ENCODE results near the gene ABITRAM.
"Not testable (repeated sequence)": the region's sequence is repeated elsewhere in the genome, so short reads cannot be mapped to it uniquely, and the experiment has no call there.

ABITRAM gene

GRCh38 chr9:108934323-108934893, at the start of gene ABITRAM:
Gene ABITRAM, plus strand, starts transcription at chr9:108934400. Its CDS starts 87 bp downstream, at chr9:108934487.
- Mint-ChIP-seq H3K4me3 (peak within 1 kb of the TSS; percentile 97), H3K27ac (peak within 1 kb of the TSS; percentile 95), H3K36me3 (ENCODE audit: low read depth) (peaks cover 10% of the 10 kb centered on the region), H3K4me1 (ENCODE audit: low read depth) (peaks cover 22% of the 10 kb centered on the region), H3K27me3 (ENCODE audit: low read depth) (no peaks in the 10 kb centered on the region), H3K9me3 (no peaks in the 10 kb centered on the region)
- DNase-seq (ENCODE audit: low spot score), result peak; percentile 78

GRCh38 chr9:108884701-108885100, 49.5 kb upstream of the ABITRAM start:
- Mint-ChIP-seq H3K27ac (no peak overlapping the region), H3K36me3 (ENCODE audit: low read depth) (peaks cover 31% of the 10 kb centered on the region), H3K4me3 (no peak overlapping the region), H3K4me1 (ENCODE audit: low read depth) (peaks cover 2% of the 10 kb centered on the region), H3K9me3 (no peaks in the 10 kb centered on the region), H3K27me3 (ENCODE audit: low read depth) (no peaks in the 10 kb centered on the region)
- no peak for DNase-seq (ENCODE audit: low spot score)

GRCh38 chr9:108885643-108886348, 48.4 kb upstream of the ABITRAM start:
- no peak overlapping the region for H3K4me3 Mint-ChIP-seq
- peak; percentile 54 for DNase-seq (ENCODE audit: low spot score)
- no peaks in the 10 kb centered on the region for H3K27me3 Mint-ChIP-seq (ENCODE audit: low read depth)
- H3K27ac Mint-ChIP-seq, result no peak overlapping the region
- no peaks in the 10 kb centered on the region for H3K9me3 Mint-ChIP-seq
- H3K4me1 Mint-ChIP-seq (ENCODE audit: low read depth), result peaks cover 2% of the 10 kb centered on the region
- peaks cover 24% of the 10 kb centered on the region for H3K36me3 Mint-ChIP-seq (ENCODE audit: low read depth)

GRCh38 chr9:108886594-108887271, 47.5 kb upstream of the ABITRAM start:
- H3K4me1 Mint-ChIP-seq (ENCODE audit: low read depth); H3K4me3 Mint-ChIP-seq; H3K9me3 Mint-ChIP-seq; DNase-seq (ENCODE audit: low spot score); H3K27ac Mint-ChIP-seq; H3K27me3 Mint-ChIP-seq (ENCODE audit: low read depth): not testable (repeated sequence)
- peaks cover 26% of the 10 kb centered on the region for H3K36me3 Mint-ChIP-seq (ENCODE audit: low read depth)

- Mint-ChIP-seq H3K27me3 (ENCODE audit: low read depth) (no peaks in the 10 kb centered on the region), H3K4me3 (no peak overlapping the region), H3K9me3 (no peaks in the 10 kb centered on the region), H3K36me3 (ENCODE audit: low read depth) (peaks cover 29% of the 10 kb centered on the region), H3K27ac (no peak overlapping the region), H3K4me1 (ENCODE audit: low read depth) (peaks cover 2% of the 10 kb centered on the region)
- DNase-seq (ENCODE audit: low spot score), result no peak
Observed at GRCh38 chr9:108889649-108890067, 44.5 kb upstream of the ABITRAM start.

- DNase-seq (ENCODE audit: low spot score), result no peak
- peaks cover 29% of the 10 kb centered on the region for H3K36me3 Mint-ChIP-seq (ENCODE audit: low read depth)
- no peaks in the 10 kb centered on the region for H3K4me1 Mint-ChIP-seq (ENCODE audit: low read depth)
- no peak overlapping the region for H3K27ac Mint-ChIP-seq
- no peaks in the 10 kb centered on the region for H3K9me3 Mint-ChIP-seq
- H3K27me3 Mint-ChIP-seq (ENCODE audit: low read depth), result no peaks in the 10 kb centered on the region
- no peak overlapping the region for H3K4me3 Mint-ChIP-seq
Observed at GRCh38 chr9:108894225-108894997, 39.8 kb upstream of the ABITRAM start.

GRCh38 chr9:108897324-108898096, 36.7 kb upstream of the ABITRAM start:
- no peak for DNase-seq (ENCODE audit: low spot score)
- Mint-ChIP-seq H3K36me3 (ENCODE audit: low read depth) (peaks cover 40% of the 10 kb centered on the region), H3K27me3 (ENCODE audit: low read depth) (no peaks in the 10 kb centered on the region), H3K4me3 (no peak overlapping the region), H3K4me1 (ENCODE audit: low read depth) (no peaks in the 10 kb centered on the region), H3K9me3 (no peaks in the 10 kb centered on the region), H3K27ac (no peak overlapping the region)

GRCh38 chr9:108899023-108899695, 35.0 kb upstream of the ABITRAM start:
- H3K27ac Mint-ChIP-seq; DNase-seq (ENCODE audit: low spot score); H3K4me3 Mint-ChIP-seq; H3K4me1 Mint-ChIP-seq (ENCODE audit: low read depth); H3K9me3 Mint-ChIP-seq; H3K27me3 Mint-ChIP-seq (ENCODE audit: low read depth): not testable (repeated sequence)
- H3K36me3 Mint-ChIP-seq (ENCODE audit: low read depth), result peaks cover 44% of the 10 kb centered on the region

- no peaks in the 10 kb centered on the region for H3K9me3 Mint-ChIP-seq
- peaks cover 4% of the 10 kb centered on the region for H3K4me1 Mint-ChIP-seq (ENCODE audit: low read depth)
- H3K27ac Mint-ChIP-seq, result no peak overlapping the region
- DNase-seq (ENCODE audit: low spot score), result no peak
- H3K4me3 Mint-ChIP-seq, result no peak overlapping the region
- peaks cover 44% of the 10 kb centered on the region for H3K36me3 Mint-ChIP-seq (ENCODE audit: low read depth)
- no peaks in the 10 kb centered on the region for H3K27me3 Mint-ChIP-seq (ENCODE audit: low read depth)
Observed at GRCh38 chr9:108900176-108900575, 34.0 kb upstream of the ABITRAM start.

- Mint-ChIP-seq H3K36me3 (ENCODE audit: low read depth) (peaks cover 42% of the 10 kb centered on the region), H3K4me1 (ENCODE audit: low read depth) (peaks cover 4% of the 10 kb centered on the region), H3K4me3 (no peak overlapping the region), H3K9me3 (no peaks in the 10 kb centered on the region), H3K27ac (no peak overlapping the region), H3K27me3 (ENCODE audit: low read depth) (no peaks in the 10 kb centered on the region)
- no peak for DNase-seq (ENCODE audit: low spot score)
Observed at GRCh38 chr9:108903420-108904103, 30.6 kb upstream of the ABITRAM start.

GRCh38 chr9:108904161-108904560, 30.0 kb upstream of the ABITRAM start:
- Mint-ChIP-seq H3K27ac (no peak overlapping the region), H3K4me3 (no peak overlapping the region), H3K4me1 (ENCODE audit: low read depth) (peaks cover 4% of the 10 kb centered on the region), H3K36me3 (ENCODE audit: low read depth) (peaks cover 42% of the 10 kb centered on the region), H3K9me3 (no peaks in the 10 kb centered on the region), H3K27me3 (ENCODE audit: low read depth) (no peaks in the 10 kb centered on the region)
- DNase-seq (ENCODE audit: low spot score), result no peak

- Mint-ChIP-seq H3K4me3 (no peak overlapping the region), H3K36me3 (ENCODE audit: low read depth) (peaks cover 38% of the 10 kb centered on the region), H3K27ac (no peak overlapping the region), H3K9me3 (no peaks in the 10 kb centered on the region), H3K27me3 (ENCODE audit: low read depth) (no peaks in the 10 kb centered on the region), H3K4me1 (ENCODE audit: low read depth) (peaks cover 4% of the 10 kb centered on the region)
- DNase-seq (ENCODE audit: low spot score), result no peak
Observed at GRCh38 chr9:108905494-108905893, 28.7 kb upstream of the ABITRAM start.
